T-cell (primary cell): ENCODE measurements around the gene ATP5ME. TPM values are rescaled to one million over a fixed set of nuclear protein-coding genes. Genes with fewer than 3 reads are reported as not detected.

Source experiments
- ATAC-seq, 4 experiments: fragments of 200-7000 bp in 3 of 4; fragments of 150-1000 bp in 1 of 4; cut with Tn5 transposase; replicated peaks in 1 of 4; 1 replicate in 3 of 4; 2 replicates in 1 of 4; pipeline ENCODE4 v1.10.0; 2021; ENCODE audit warnings: moderate library complexity in 3 of 4, mild to moderate bottlenecking in 2 of 4, moderate number of reproducible peaks in 1 of 4
- CTCF ChIA-PET, 2 donors: fragments of 300-600 bp; sonication (Branson Sonifier 250); formaldehyde crosslinking; loops; one replicate each; lab custom pipeline; 2022; ENCODE audit warnings: antibody characterized with exemption in 2 of 2; lab: Charles Lee
- POLR2A ChIA-PET, 2 donors: fragments of 300-600 bp; sonication (Branson Sonifier 250); formaldehyde crosslinking; loops; one replicate each; lab custom pipeline; 2022; ENCODE audit warnings: antibody characterized with exemption in 2 of 2; lab: Charles Lee
- DNase-seq, 35 experiments: peaks; one replicate each; pipeline versions ENCODE4 v3.0.0 to v3.0.0-alpha.2; 2013 to 2023
- H3K27ac ChIP-seq: one replicate; pipeline ENCODE4 v1.5.1; 2013; ENCODE audit warnings: low read length
- H3K27me3 ChIP-seq, 2 experiments: replicated peaks in 1 of 2; 1 replicate in 1 of 2; 2 replicates in 1 of 2; pipeline versions ENCODE4 v1.6.1 to v1.7.0; 2013; ENCODE audit warnings: low read length in 1 of 2, mixed read lengths in 1 of 2; ENCODE audit not compliant: control insufficient read depth in 2 of 2, insufficient read depth in 2 of 2; ENCODE audit errors: extremely low read depth in 1 of 2
- H3K36me3 ChIP-seq, 2 donors: 1 replicate in 1 of 2; 2 replicates in 1 of 2; pipeline versions ENCODE4 v1.6.1 to v1.7.0; 2013; ENCODE audit warnings: low read length in 1 of 2; ENCODE audit not compliant: control insufficient read depth in 2 of 2, insufficient read depth in 1 of 2; ENCODE audit errors: extremely low read depth in 1 of 2
- H3K4me1 ChIP-seq, 2 experiments: 1 replicate in 1 of 2; 2 replicates in 1 of 2; pipeline versions ENCODE4 v1.6.1 to v1.7.0; 2013; ENCODE audit warnings: low read length in 2 of 2, mixed read lengths in 1 of 2; ENCODE audit not compliant: insufficient read depth in 2 of 2, control insufficient read depth in 1 of 2; ENCODE audit errors: extremely low read depth in 1 of 2
- H3K4me3 ChIP-seq, 2 donors: 1 replicate in 1 of 2; 2 replicates in 1 of 2; pipeline versions ENCODE4 v1.5.1 to v1.7.0; 2013; ENCODE audit warnings: mild to moderate bottlenecking in 2 of 2, low read length in 1 of 2, moderate library complexity in 1 of 2; ENCODE audit not compliant: control insufficient read depth in 1 of 2; ENCODE audit errors: extremely low read depth in 1 of 2
- H3K9me3 ChIP-seq: 2 replicates; pipeline ENCODE4 v1.7.0; 2013
- H3K27ac Mint-ChIP-seq, 2 donors: one replicate each; pipeline ENCODE4 v1.8.0; 2020 to 2021; ENCODE audit warnings: mild to moderate bottlenecking in 2 of 2, mixed read lengths in 2 of 2
- H3K27me3 Mint-ChIP-seq, 2 donors: one replicate each; pipeline ENCODE4 v1.8.0; 2021 to 2022; ENCODE audit warnings: mixed read lengths in 2 of 2
- H3K36me3 Mint-ChIP-seq: one replicate; pipeline ENCODE4 v1.8.0; 2021; ENCODE audit warnings: mixed read lengths
- H3K4me1 Mint-ChIP-seq, 3 donors: one replicate each; pipeline ENCODE4 v1.8.0; 2020 to 2022; ENCODE audit warnings: mixed read lengths in 3 of 3, mild to moderate bottlenecking in 1 of 3
- H3K4me3 Mint-ChIP-seq, 3 donors: one replicate each; pipeline ENCODE4 v1.8.0; 2020 to 2022; ENCODE audit warnings: mild to moderate bottlenecking in 3 of 3, mixed read lengths in 3 of 3, moderate library complexity in 3 of 3
- H3K9me3 Mint-ChIP-seq, 3 donors: one replicate each; pipeline ENCODE4 v1.8.0; 2020 to 2022; ENCODE audit warnings: mixed read lengths in 3 of 3
- WGBS: methylation state at CpG from one replicate; pipeline ENCODE4 v1.1.5; 2013; ENCODE audit warnings: missing lambda C conversion rate; ENCODE audit not compliant: insufficient coverage; 5-methylcytosine and 5-hydroxymethylcytosine counted together
- total RNA-seq, 35 experiments: library from RNA in 6 of 35; stranded (reverse) in 6 of 35; fragments of 120-200 nt in 1 of 35; gene quantifications; one replicate each; pipeline versions ENCODE4 v1.2.1 to v1.2.4 and lab custom pipeline; 2013 to 2026

ATP5ME gene
- total RNA-seq, 5 donors from 2014 or later (not counting 1 experiment from before 2014, with no cell fraction given) = 92.4 to 158 (median 145) TPM

- no peaks in the 10 kb centered on the region for H3K9me3 ChIP-seq
- H3K36me3 ChIP-seq = no peaks in the 10 kb centered on the region
- no peak for DNase-seq
- peaks cover 0 to 11% of the 10 kb centered on the region in 2 experiments for H3K4me1 ChIP-seq
- ChIA-PET CTCF (no interaction called here), POLR2A (no interaction called here)
- Mint-ChIP-seq H3K27ac (no peak within 1 kb of the TSS), H3K27me3 (peaks cover 11 to 17% of the 10 kb centered on the region in 2 donors), H3K4me1 (peaks cover 0 to 8% (median 7%) of the 10 kb centered on the region in 3 donors), H3K36me3 (peaks cover 2% of the 10 kb centered on the region), H3K4me3 (peak within 1 kb of the TSS in 2 of 3 donors; percentile 6 to 22), H3K9me3 (no peaks in the 10 kb centered on the region)
- no peak within 1 kb of the TSS for H3K27ac ChIP-seq
- peak in 3 of 4 experiments; percentile 30 to 47 (median 45) for ATAC-seq
- H3K4me3 ChIP-seq = no peak within 1 kb of the TSS
- WGBS = 14% methylated on average over 57 of the region's 59 CpGs
- peaks cover 0 to 56% of the 10 kb centered on the region in 2 experiments for H3K27me3 ChIP-seq
These were observed 15.0 kb upstream of the ATP5ME start, which contains the start of gene SLC49A3 for GRCh38 chr4:688854-689681. SLC49A3 (minus strand) TSS chr4:689151; CDS start chr4:689127, 24 bp downstream.

- peaks cover 2% of the 10 kb centered on the region for H3K36me3 Mint-ChIP-seq
- no peak for DNase-seq
- Histone ChIP-seq H3K27ac (no peak overlapping the region), H3K36me3 (no peaks in the 10 kb centered on the region), H3K4me1 (peaks cover 0 to 19% of the 10 kb centered on the region in 2 experiments), H3K27me3 (peaks cover 0 to 62% of the 10 kb centered on the region in 2 experiments), H3K9me3 (no peaks in the 10 kb centered on the region), H3K4me3 (no peak overlapping the region)
- H3K27ac Mint-ChIP-seq = no peak overlapping the region
- ChIA-PET CTCF (no interaction called here), POLR2A (no interaction called here)
- peaks cover 0 to 8% (median 8%) of the 10 kb centered on the region in 3 donors for H3K4me1 Mint-ChIP-seq
- no peaks in the 10 kb centered on the region for H3K9me3 Mint-ChIP-seq
- H3K27me3 Mint-ChIP-seq = peaks cover 11 to 15% of the 10 kb centered on the region in 2 donors
- 88% methylated on average over 23 of the region's 26 CpGs for WGBS
- H3K4me3 Mint-ChIP-seq = peak overlapping the region in 2 of 3 donors; percentile 6 to 22
- ATAC-seq = peak in 1 of 4 experiments; percentile 3
These were observed 14.1 kb upstream of the ATP5ME start for GRCh38 chr4:687971-688853.

- Histone ChIP-seq H3K27ac (no peak overlapping the region), H3K4me1 (peaks cover 0 to 23% of the 10 kb centered on the region in 2 experiments), H3K9me3 (no peaks in the 10 kb centered on the region), H3K27me3 (peaks cover 0 to 65% of the 10 kb centered on the region in 2 experiments), H3K36me3 (no peaks in the 10 kb centered on the region), H3K4me3 (no peak overlapping the region)
- H3K27ac Mint-ChIP-seq = no peak overlapping the region
- H3K4me1 Mint-ChIP-seq = peaks cover 0 to 10% (median 8%) of the 10 kb centered on the region in 3 donors
- WGBS = 90% methylated on average over 33 of the region's 38 CpGs
- POLR2A ChIA-PET = no interaction called here
- H3K9me3 Mint-ChIP-seq = no peaks in the 10 kb centered on the region
- peaks cover 2% of the 10 kb centered on the region for H3K36me3 Mint-ChIP-seq
- DNase-seq = peak in 3 of 35 experiments; percentile 14 to 44 (median 29)
- CTCF ChIA-PET = no interaction called here
- H3K27me3 Mint-ChIP-seq = peaks cover 11 to 15% of the 10 kb centered on the region in 2 donors
- peak overlapping the region in 1 of 3 donors; percentile 22 for H3K4me3 Mint-ChIP-seq
- ATAC-seq = no peak
These were observed 13.2 kb upstream of the ATP5ME start for GRCh38 chr4:687048-687970.

GRCh38 chr4:686413-687040 lies 12.5 kb upstream of the ATP5ME start:
- 91% methylated on average over 30 of the region's 31 CpGs for WGBS
- ATAC-seq (no peak), DNase-seq (no peak)
- Mint-ChIP-seq H3K4me1 (peaks cover 0 to 10% (median 8%) of the 10 kb centered on the region in 3 donors), H3K36me3 (peaks cover 2% of the 10 kb centered on the region), H3K27me3 (peaks cover 11 to 12% of the 10 kb centered on the region in 2 donors), H3K4me3 (no peak overlapping the region), H3K27ac (no peak overlapping the region), H3K9me3 (no peaks in the 10 kb centered on the region)
- CTCF ChIA-PET = no interaction called here
- Histone ChIP-seq H3K27me3 (peaks cover 0 to 64% of the 10 kb centered on the region in 2 experiments), H3K9me3 (no peaks in the 10 kb centered on the region), H3K4me1 (peaks cover 0 to 26% of the 10 kb centered on the region in 2 experiments), H3K4me3 (no peak overlapping the region), H3K36me3 (no peaks in the 10 kb centered on the region), H3K27ac (no peak overlapping the region)
- POLR2A ChIA-PET = no interaction called here

- Mint-ChIP-seq H3K27ac (no peak overlapping the region), H3K4me3 (no peak overlapping the region), H3K27me3 (peaks cover 11 to 12% of the 10 kb centered on the region in 2 donors), H3K36me3 (peaks cover 2% of the 10 kb centered on the region), H3K4me1 (peaks cover 0 to 11% (median 9%) of the 10 kb centered on the region in 3 donors), H3K9me3 (no peaks in the 10 kb centered on the region)
- no peak for ATAC-seq
- 94% methylated on average over 32 of the region's 37 CpGs for WGBS
- CTCF ChIA-PET = no interaction called here
- no peak for DNase-seq
- H3K27me3 ChIP-seq = peaks cover 0 to 62% of the 10 kb centered on the region in 2 experiments
- no peaks in the 10 kb centered on the region for H3K36me3 ChIP-seq
- no peak overlapping the region for H3K4me3 ChIP-seq
- peaks cover 0 to 31% of the 10 kb centered on the region in 2 experiments for H3K4me1 ChIP-seq
- no peak overlapping the region for H3K27ac ChIP-seq
- POLR2A ChIA-PET = no interaction called here
- no peaks in the 10 kb centered on the region for H3K9me3 ChIP-seq
These were observed 11.8 kb upstream of the ATP5ME start for GRCh38 chr4:685679-686412.
